D721Med (cell line): Measurements from ENCODE around the gene CDK14.

Experiments
- DNase-seq: peaks from one replicate; pipeline ENCODE4 v3.0.0; 2011; ENCODE audit warnings: low spot score; ENCODE audit not compliant: insufficient read length
- FAIRE-seq: peaks from 2 replicates; lab custom pipeline; 2011; peaks lifted over from hg19 to GRCh38; lab: Jason Lieb, UNC
- TF ChIP-seq, protein P1 (sequence below): IDR thresholded peaks from 2 replicates; pipeline ENCODE4 v1.5.1; 2012; ENCODE audit warnings: mild to moderate bottlenecking, control low read depth; ENCODE audit not compliant: insufficient read depth; ENCODE audit errors: missing control alignments

Gene CDK14

DNA sequence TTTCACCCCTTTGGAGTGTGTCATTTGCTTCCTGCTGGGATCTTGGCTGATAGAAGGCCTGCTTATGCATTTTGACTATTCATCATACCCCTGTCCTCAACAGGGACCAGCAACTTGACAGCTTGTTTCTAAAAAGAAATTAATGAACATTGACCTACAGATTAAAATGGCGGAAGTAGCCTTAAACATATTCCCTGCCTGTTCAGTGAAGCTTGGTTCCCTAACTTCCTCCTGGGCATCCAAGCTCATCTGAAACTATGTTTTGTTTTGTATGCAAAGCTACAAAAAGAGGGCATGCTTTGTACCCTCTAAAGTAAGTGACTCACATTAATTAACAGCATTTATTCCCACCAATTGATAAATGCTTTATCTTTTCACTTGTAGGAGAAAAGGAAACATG lies 26.8 kb upstream of the CDK14 start:
- no peak for DNase-seq
- TF ChIP-seq, protein P1, sequence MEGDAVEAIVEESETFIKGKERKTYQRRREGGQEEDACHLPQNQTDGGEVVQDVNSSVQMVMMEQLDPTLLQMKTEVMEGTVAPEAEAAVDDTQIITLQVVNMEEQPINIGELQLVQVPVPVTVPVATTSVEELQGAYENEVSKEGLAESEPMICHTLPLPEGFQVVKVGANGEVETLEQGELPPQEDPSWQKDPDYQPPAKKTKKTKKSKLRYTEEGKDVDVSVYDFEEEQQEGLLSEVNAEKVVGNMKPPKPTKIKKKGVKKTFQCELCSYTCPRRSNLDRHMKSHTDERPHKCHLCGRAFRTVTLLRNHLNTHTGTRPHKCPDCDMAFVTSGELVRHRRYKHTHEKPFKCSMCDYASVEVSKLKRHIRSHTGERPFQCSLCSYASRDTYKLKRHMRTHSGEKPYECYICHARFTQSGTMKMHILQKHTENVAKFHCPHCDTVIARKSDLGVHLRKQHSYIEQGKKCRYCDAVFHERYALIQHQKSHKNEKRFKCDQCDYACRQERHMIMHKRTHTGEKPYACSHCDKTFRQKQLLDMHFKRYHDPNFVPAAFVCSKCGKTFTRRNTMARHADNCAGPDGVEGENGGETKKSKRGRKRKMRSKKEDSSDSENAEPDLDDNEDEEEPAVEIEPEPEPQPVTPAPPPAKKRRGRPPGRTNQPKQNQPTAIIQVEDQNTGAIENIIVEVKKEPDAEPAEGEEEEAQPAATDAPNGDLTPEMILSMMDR: no peak
- FAIRE-seq: no peak

DNA sequence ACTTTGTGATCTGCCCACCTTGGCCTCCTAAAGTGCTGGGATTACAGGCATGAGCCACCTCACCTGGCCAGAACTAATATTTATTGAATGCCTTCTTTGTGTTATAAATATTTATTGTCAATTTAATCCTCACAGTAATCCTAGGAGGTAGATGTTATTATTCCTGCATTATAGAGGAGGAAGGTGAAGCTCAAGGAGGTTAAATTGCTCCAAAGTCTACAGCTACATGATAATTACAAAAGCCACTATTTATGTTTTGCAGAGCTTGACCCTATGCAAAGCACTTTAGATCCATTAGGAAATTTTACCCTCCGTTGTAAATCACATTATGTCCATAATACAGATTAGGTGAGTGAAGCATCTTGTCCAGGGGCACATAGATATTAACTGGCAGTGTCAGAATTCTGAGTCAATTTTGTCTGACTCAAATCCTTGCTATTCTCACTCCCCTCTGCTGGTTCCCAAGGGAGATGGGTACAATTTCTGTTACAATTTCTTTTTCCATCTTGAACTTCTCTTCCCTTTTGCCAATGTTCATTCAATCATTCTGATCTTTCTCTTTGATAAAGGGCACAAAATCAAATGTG lies 25.7 kb upstream of the CDK14 start:
- DNase-seq: no peak
- TF ChIP-seq, protein P1: no peak
- FAIRE-seq: no peak

DNA sequence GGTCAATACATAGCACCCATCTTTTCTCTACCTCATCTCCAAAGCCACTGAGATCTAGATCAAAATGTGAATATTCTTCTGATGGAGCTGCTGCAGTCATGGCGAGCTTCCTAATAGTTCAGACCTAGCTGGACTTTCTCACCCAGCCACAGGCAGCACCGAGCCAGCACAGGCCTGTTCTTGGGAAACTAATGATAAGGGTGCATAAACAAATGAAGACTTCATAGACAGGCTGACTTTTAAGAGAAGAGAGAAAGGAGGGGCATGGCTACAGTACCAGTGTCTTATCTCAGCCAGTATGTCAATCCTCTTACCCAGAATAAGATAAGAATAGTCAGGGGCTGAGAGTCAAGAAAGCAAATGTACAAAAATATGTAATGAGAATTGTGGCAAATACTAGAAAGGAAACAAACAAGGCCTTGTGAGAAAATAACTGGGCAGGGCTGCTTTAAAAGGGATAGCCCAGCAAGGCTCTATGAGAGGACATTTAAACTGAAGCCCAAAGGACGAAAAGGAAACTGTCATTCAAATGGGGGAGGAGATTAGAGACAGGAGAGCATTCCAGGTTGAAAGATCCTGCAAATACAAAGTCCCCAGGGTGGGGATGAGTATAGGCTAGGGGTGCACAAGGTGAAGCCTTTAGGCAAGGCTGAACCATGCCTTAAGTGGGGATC lies 21.8 kb upstream of the CDK14 start:
- TF ChIP-seq, protein P1: no peak
- DNase-seq: no peak
- FAIRE-seq: no peak

DNA sequence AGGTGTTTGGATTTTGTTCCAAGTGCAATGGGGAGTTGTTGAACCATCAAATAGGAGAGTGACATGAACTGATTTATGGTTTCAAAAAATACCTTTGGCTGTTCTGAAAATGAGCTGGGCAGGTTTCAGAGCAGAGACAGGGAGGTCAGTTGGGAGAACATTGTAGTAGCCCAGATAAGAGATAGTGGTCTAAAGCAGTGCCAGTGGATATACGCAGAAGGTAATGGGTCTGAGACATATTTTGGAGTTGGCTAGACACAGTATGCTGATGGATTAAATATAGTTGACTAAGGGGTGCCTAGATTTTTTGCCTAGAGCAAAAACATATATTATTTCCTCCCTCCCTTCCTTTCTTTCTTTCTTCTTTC lies 21.3 kb upstream of the CDK14 start:
- TF ChIP-seq, protein P1: no peak
- DNase-seq (no peak), FAIRE-seq (no peak)

DNA sequence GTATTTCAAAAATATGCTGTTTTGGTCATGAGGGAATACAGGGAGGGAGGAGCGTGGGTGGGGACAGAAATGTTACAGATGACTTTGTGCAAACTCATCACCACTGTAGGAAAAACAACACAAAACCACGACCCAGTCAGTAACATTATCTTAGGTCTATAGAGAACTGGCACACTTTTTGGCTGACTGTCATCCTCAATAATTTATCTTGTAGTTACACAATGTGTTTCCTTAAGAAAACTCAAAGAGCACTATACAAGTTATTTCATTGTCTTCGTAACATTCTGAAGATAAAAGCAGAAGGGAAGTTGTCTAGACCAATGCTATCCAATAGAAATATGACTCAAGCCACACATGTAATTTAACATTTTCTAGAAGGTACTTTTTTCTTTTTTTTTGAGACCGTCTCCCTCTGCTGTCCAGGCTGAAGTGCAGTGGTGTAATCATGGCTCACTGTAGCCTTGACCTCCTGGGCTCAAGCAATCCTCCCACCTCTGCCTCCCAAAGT lies 16.9 kb upstream of the CDK14 start:
- DNase-seq: no peak
- TF ChIP-seq, protein P1: no peak
- FAIRE-seq: no peak

DNA sequence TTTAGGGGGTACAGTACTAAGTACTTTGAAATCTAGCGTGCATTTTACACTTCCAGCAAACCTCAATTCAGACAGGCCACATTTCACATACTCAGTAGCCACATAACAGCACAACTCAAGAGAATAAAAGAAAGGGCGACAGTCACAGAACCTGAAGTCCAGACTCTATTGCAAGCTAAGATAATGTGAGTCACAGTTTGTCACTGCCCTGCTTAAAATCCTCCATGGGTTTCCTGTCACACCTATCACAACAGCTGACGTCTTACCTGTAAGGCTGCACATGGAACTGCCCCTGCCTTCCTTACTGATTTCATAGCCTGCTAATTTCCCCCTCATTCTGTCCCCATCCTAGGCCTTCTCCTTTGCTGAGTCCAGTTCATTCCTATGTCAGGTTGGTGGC lies 16.1 kb upstream of the CDK14 start:
- TF ChIP-seq, protein P1: no peak
- DNase-seq: no peak
- FAIRE-seq: no peak

DNA sequence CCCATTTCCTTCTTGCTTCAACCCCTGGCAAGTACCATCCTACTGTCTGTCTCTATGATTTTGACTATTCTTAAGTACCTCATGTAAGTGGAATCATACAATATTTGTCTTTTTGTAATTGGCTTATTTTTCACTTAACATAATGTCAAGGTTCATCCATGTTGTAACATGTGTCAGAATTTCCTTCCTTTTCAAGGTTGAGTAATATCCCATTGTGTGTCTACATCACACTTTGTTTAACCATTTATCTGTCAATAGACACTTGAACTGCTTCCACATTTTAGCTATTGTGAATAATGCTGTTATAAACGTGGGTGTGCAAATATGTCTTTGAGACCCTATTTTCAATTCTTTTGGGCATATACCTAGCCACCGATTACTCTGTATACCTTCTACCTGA lies 14.0 kb upstream of the CDK14 start:
- TF ChIP-seq, protein P1: no peak
- DNase-seq (no peak), FAIRE-seq (no peak)
